ENCODE measurements around the gene ANKRD35.

ANKRD35 gene

GRCh38 chr1:145886390-145886789, 724 bp upstream of the ANKRD35 start:
- Mint-ChIP-seq H3K27ac (no peak overlapping the region), H3K4me1 (peaks cover 12 to 36% of the 10 kb centered on the region in 2 donors), H3K27me3 (peaks cover 16 to 21% of the 10 kb centered on the region in 2 donors), H3K4me3 (peak overlapping the region; percentile 67 to 89), H3K36me3 (no peaks in the 10 kb centered on the region), H3K9me3 (no peaks in the 10 kb centered on the region)
- ATAC-seq (replicated peaks), result no peak
- DNase-seq, result no peak

GRCh38 chr1:145884675-145885074, 991 bp downstream of the ANKRD35 start:
- ATAC-seq (replicated peaks) (no peak), DNase-seq (no peak)
- H3K36me3 Mint-ChIP-seq, result no peaks in the 10 kb centered on the region
- H3K27ac Mint-ChIP-seq, result peak overlapping the region; percentile 5
- peaks cover 12 to 36% of the 10 kb centered on the region in 2 donors for H3K4me1 Mint-ChIP-seq
- peak overlapping the region; percentile 9 to 67 for H3K4me3 Mint-ChIP-seq
- no peaks in the 10 kb centered on the region for H3K9me3 Mint-ChIP-seq
- peaks cover 16 to 21% of the 10 kb centered on the region in 2 donors for H3K27me3 Mint-ChIP-seq

GRCh38 chr1:145879775-145880174, 5.9 kb downstream of the ANKRD35 start:
- H3K9me3 Mint-ChIP-seq, result no peaks in the 10 kb centered on the region
- DNase-seq, result no peak
- peaks cover 4 to 14% of the 10 kb centered on the region in 2 donors for H3K4me1 Mint-ChIP-seq
- peaks cover 24% of the 10 kb centered on the region in 2 donors for H3K27me3 Mint-ChIP-seq
- no peak overlapping the region for H3K4me3 Mint-ChIP-seq
- no peak overlapping the region for H3K27ac Mint-ChIP-seq
- H3K36me3 Mint-ChIP-seq, result no peaks in the 10 kb centered on the region
- ATAC-seq (replicated peaks), result no peak

DNA sequence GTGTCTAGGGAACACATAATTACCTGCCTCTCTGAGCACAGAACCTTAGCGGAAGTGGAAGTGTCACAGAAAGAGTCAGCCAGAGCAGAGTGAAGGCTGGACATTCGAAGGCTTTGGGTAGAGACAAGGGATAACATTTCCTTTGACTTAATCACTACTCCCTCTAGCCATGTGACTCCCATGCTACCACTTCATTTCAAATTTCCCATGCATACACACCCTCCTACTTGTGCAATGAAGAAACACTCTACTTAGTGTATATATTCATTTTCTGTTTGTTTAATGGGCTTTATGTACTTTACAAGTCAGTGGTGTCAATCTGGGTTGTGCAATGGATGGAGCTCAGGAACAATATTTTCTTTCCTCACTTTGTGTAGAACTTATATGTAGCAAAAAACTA, 6.9 kb downstream of the ANKRD35 start:
- DNase-seq (no peak), ATAC-seq (replicated peaks) (no peak)
- Mint-ChIP-seq H3K36me3 (no peaks in the 10 kb centered on the region), H3K4me3 (no peak overlapping the region), H3K27me3 (peaks cover 16 to 22% of the 10 kb centered on the region in 2 donors), H3K9me3 (no peaks in the 10 kb centered on the region), H3K27ac (no peak overlapping the region), H3K4me1 (peaks cover 2 to 11% of the 10 kb centered on the region in 2 donors)

DNA sequence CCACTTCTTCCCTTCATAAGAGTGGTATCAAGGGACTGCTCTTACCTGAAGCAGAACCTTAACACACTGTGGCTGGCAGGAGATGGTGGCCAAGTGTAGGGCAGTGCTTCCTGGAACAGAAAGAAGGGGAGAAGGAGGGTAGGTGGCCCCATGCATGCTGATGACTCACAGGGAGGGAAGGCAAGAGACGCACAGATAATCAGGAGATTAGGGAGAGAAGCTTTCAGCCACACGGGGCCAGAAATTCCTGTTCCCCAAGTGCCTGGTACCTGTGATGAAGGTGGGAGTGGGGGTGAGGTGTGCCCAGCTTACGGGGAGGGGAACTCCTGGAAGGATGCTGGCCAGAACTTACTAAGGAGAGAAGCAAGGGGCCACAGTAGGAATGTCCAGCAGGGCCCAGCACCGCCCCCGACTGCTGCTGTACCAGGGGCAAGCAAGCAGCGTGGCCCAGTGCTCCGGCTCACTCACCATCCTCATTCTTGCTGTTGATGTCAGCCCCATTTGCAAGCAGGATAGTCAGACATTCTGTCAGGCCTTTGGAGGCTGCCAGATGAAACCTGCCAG, 7.7 kb downstream of the ANKRD35 start:
- DNase-seq, result no peak

GRCh38 chr1:145874646-145875045, 11.0 kb downstream of the ANKRD35 start:
- H3K27ac Mint-ChIP-seq, result no peak overlapping the region
- H3K9me3 Mint-ChIP-seq, result no peaks in the 10 kb centered on the region
- peaks cover 13 to 20% of the 10 kb centered on the region in 2 donors for H3K4me1 Mint-ChIP-seq
- no peak for DNase-seq
- H3K27me3 Mint-ChIP-seq, result peaks cover 25 to 32% of the 10 kb centered on the region in 2 donors
- no peak overlapping the region for H3K4me3 Mint-ChIP-seq
- no peaks in the 10 kb centered on the region for H3K36me3 Mint-ChIP-seq
- no peak for ATAC-seq (replicated peaks)

More for the DNA sequence above, 7.7 kb downstream of the ANKRD35 start:
- no peaks in the 10 kb centered on the region for H3K9me3 Mint-ChIP-seq
- no peak overlapping the region for H3K27ac Mint-ChIP-seq
- peaks cover 18 to 24% of the 10 kb centered on the region in 2 donors for H3K27me3 Mint-ChIP-seq
- H3K4me3 Mint-ChIP-seq, result no peak overlapping the region
- H3K4me1 Mint-ChIP-seq, result peaks cover 0 to 10% of the 10 kb centered on the region in 2 donors
- no peaks in the 10 kb centered on the region for H3K36me3 Mint-ChIP-seq
- ATAC-seq (replicated peaks), result no peak

- ATAC-seq (replicated peaks), result peak; percentile 83 to 85
- peak overlapping the region; percentile 59 for H3K27ac Mint-ChIP-seq
- peaks cover 13 to 20% of the 10 kb centered on the region in 2 donors for H3K4me1 Mint-ChIP-seq
- H3K27me3 Mint-ChIP-seq, result peaks cover 25 to 36% of the 10 kb centered on the region in 2 donors
- peak; percentile 13 for DNase-seq
- H3K36me3 Mint-ChIP-seq, result no peaks in the 10 kb centered on the region
- no peaks in the 10 kb centered on the region for H3K9me3 Mint-ChIP-seq
- H3K4me3 Mint-ChIP-seq, result peak overlapping the region; percentile 78 to 81
Observed at GRCh38 chr1:145871994-145872924, 13.4 kb downstream of the ANKRD35 start.

DNA sequence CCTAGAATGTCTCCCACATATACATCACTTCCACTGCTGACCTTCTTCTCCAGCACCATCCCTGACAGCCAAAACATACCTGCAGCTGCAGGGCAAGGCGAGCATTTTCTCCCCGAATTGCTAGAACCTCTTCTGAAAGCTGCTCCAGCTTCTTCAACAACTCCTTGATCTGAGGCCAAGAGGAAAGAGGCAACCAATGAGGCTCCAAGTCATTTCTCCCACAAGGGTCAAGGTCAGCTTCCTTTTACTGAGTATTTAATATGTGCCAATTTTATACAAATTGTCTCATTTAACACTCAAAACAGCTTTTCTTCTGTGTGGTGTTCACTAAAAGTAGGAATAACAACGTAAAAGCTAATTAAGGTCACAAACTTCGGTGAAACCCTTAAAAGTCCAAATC, 17.4 kb downstream of the ANKRD35 start:
- ATAC-seq (replicated peaks) (no peak), DNase-seq (no peak)
- peaks cover 22 to 24% of the 10 kb centered on the region in 2 donors for H3K27me3 Mint-ChIP-seq

DNA sequence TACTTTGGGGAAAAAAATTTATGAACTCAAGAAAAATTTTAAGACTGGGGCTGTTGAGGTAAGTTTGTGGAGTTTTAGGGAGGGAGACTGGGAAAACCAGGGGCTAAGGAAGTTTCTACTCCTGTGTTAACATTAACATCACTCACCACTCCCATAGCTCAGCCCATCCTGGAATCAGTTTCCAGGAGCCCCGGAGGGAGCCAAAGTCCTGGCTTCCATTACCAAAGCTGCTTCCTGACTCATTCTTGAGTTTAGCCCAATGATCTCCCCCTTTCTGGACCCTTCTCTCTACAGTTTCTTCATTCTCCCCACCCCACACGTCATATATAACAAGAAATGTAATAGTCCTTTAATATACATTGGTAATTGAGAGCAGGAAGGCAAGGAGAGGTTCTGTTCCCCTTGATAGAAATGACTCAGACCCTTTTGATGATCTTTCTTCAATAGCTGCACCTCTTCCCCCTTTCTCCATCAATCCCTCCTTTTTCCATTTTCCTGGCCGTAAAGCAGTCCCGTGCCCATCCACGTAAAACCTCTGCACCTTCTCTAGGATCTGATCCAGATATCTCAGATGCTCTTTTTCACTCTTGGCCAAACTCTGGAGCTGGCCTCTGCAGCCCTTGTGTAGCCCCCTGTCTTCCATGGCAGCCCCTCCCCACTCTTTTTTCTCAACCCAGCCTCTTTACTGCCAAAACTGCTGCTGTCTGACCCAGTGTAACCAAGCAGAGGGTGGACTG, 22.2 kb downstream of the ANKRD35 start:
- peaks cover 16 to 19% of the 10 kb centered on the region in 2 donors for H3K27me3 Mint-ChIP-seq
- no peak overlapping the region for H3K27ac Mint-ChIP-seq
- H3K4me3 Mint-ChIP-seq, result no peak overlapping the region
- no peak for DNase-seq
- no peak for ATAC-seq (replicated peaks)
- no peaks in the 10 kb centered on the region for H3K36me3 Mint-ChIP-seq
- peaks cover under 1 to 2% of the 10 kb centered on the region in 2 donors for H3K4me1 Mint-ChIP-seq
- no peaks in the 10 kb centered on the region for H3K9me3 Mint-ChIP-seq

More for the DNA sequence above, 17.4 kb downstream of the ANKRD35 start:
- Mint-ChIP-seq H3K9me3 (no peaks in the 10 kb centered on the region), H3K4me3 (no peak overlapping the region), H3K27ac (no peak overlapping the region), H3K36me3 (no peaks in the 10 kb centered on the region), H3K4me1 (peaks cover 13 to 20% of the 10 kb centered on the region in 2 donors)

- peak; percentile 78 for DNase-seq
- Mint-ChIP-seq H3K4me3 (peak overlapping the region; percentile 96 to 98), H3K27me3 (peaks cover 6 to 8% of the 10 kb centered on the region in 2 donors), H3K27ac (peak overlapping the region; percentile 93), H3K36me3 (peaks cover 16 to 20% of the 10 kb centered on the region in 2 donors), H3K9me3 (no peaks in the 10 kb centered on the region), H3K4me1 (peaks cover 6 to 18% of the 10 kb centered on the region in 2 donors)
- peak; percentile 73 to 75 for ATAC-seq (replicated peaks)
Observed at GRCh38 chr1:145859491-145860023, 26.1 kb downstream of the ANKRD35 start.

- Mint-ChIP-seq H3K27me3 (peaks cover 6 to 8% of the 10 kb centered on the region in 2 donors), H3K4me3 (peak within 1 kb of the TSS; percentile 96 to 98), H3K9me3 (no peaks in the 10 kb centered on the region), H3K4me1 (peaks cover 6 to 18% of the 10 kb centered on the region in 2 donors), H3K36me3 (peaks cover 20 to 25% of the 10 kb centered on the region in 2 donors), H3K27ac (peak within 1 kb of the TSS; percentile 93)
- DNase-seq (peak; percentile 91), ATAC-seq (replicated peaks) (peak; percentile 92 to 93)
Observed at GRCh38 chr1:145858901-145859490, 26.7 kb downstream of the ANKRD35 start, which contains the start of gene PIAS3. PIAS3 (minus strand) TSS chr1:145859081; CDS start chr1:145858990, 91 bp downstream.

DNA sequence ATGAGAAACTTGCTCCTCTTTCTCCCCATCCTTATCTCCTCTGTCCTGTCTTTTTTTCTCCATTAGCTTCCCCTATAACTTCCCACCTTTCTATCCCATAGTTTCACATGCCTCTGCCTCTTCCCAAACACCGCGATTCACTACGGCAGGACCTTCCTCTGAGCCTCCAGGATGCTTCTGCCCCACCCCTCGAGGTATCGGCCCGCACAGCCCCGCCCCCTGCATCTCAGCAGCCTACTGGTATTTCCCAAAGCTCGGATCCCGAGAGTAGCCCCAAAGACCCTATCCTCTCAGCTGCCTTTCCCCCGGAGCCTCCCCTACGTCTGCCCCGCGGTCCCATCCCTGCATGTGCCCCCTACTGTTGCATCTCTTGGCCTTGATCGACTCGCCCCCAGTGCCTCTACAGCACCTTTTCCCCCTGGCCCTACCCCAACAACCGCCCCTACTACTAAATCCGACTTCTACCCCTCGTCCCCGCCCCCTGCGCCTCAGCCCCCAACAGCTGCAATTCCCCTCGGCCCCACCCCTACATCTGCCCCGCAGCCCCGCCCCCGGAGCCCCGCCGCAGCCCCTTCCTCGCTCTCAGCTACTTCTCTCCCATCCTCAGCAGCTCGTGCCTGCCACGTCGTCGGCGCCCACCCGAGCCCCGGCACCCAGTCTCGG, 27.3 kb downstream of the ANKRD35 start:
- Mint-ChIP-seq H3K9me3 (no peaks in the 10 kb centered on the region), H3K27me3 (peaks cover 5 to 6% of the 10 kb centered on the region in 2 donors), H3K4me3 (peak overlapping the region; percentile 96 to 98), H3K4me1 (peaks cover 6 to 18% of the 10 kb centered on the region in 2 donors), H3K27ac (peak overlapping the region; percentile 93), H3K36me3 (peaks cover 26 to 30% of the 10 kb centered on the region in 2 donors)
- ATAC-seq (replicated peaks), result peak; percentile 30 to 44
- DNase-seq, result peak; percentile 19

DNA sequence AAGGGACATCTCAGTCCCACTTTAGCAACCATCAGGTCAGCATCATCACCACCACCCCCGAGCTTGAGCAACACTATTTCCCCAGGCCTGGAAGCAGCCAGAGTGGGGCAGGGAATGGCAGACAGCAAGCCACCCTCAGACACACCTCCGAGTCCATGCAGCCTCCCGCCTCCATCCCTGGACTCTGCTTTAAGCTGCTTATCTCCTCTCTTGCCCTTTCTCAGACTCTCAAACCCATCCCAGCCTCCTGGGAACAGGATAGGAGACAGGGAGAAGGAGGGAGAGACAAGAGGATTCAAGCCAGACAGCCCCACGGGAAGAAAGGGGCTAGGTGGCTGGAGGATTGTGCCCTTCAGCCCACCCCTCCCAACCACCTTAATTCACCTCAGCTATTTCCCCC, 28.5 kb downstream of the ANKRD35 start:
- no peak overlapping the region for H3K27ac Mint-ChIP-seq

More for the DNA sequence above, 28.5 kb downstream of the ANKRD35 start:
- H3K4me3 Mint-ChIP-seq, result no peak overlapping the region
- H3K36me3 Mint-ChIP-seq, result peaks cover 32 to 36% of the 10 kb centered on the region in 2 donors
- H3K27me3 Mint-ChIP-seq, result peaks cover 5 to 6% of the 10 kb centered on the region in 2 donors
- H3K4me1 Mint-ChIP-seq, result peaks cover 6 to 18% of the 10 kb centered on the region in 2 donors
- no peaks in the 10 kb centered on the region for H3K9me3 Mint-ChIP-seq
- DNase-seq (no peak), ATAC-seq (replicated peaks) (no peak)
